Smooth muscle cell of trachea (primary cell): ENCODE results near the gene FZD1. TPM values are rescaled to one million over a fixed set of nuclear protein-coding genes. Genes with fewer than 3 reads are reported as not detected.

Source experiments
- total RNA-seq: library from RNA; depleted of rRNA; stranded (reverse); fragments of >200 nt; gene quantifications from 2 replicates; pipeline ENCODE4 v1.2.1, GENCODE V29; 2014

FZD1 gene
- 29.8 and 33.2 TPM in 2 replicates for total RNA-seq

DNA sequence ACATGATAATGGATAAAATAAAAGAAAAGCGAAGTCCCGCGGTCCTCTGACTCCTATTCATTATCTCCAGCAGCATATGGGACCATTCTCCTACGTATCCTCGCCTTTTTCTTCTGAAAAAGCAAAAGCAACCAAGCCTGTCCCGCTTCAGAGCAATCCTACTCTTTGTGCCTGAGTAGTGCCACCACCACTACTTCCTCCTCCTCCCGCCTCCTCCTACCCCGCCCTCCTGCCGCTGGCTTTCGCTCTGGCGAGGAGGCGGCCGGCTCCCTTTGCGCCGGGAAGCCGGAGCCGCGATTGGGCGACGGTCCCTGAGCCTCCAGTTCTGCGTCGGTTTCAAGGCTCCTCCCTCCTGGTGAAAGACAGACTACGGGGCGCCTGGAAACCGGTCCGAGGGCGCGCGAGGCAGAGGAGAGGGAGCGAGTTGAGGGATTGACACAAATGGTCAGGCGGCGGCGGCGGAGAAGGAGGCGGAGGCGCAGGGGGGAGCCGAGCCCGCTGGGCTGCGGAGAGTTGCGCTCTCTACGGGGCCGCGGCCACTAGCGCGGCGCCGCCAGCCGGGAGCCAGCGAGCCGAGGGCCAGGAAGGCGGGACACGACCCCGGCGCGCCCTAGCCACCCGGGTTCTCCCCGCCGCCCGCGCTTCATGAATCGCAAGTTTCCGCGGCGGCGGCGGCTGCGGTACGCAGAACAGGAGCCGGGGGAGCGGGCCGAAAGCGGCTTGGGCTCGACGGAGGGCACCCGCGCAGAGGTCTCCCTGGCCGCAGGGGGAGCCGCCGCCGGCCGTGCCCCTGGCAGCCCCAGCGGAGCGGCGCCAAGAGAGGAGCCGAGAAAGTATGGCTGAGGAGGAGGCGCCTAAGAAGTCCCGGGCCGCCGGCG is at the start of gene FZD1:
FZD1 (plus strand) TSS at position 388 of the 878 bp plus-strand sequence; CDS start at position 836, 448 bp downstream.

